Activated CD8-positive, alpha-beta memory T cell treated with anti-CD3 and anti-CD28 coated beads, Interleukin-2, amount 10 ng/mL, durations not matched to agents 7 days and 5 days (primary cell): Measurements from ENCODE around the gene FANCE. TPM values are rescaled to one million over a fixed set of nuclear protein-coding genes. Genes with fewer than 3 reads are reported as not detected.

Experiments
- ATAC-seq: fragments of 150-1000 bp; cut with Tn5 transposase; one replicate; pipeline ENCODE4 v1.10.0; 2021; ENCODE audit warnings: moderate library complexity
- CTCF ChIA-PET: fragments of 350-600 bp; sonication (Branson Sonifier 250); formaldehyde crosslinking; loops from one replicate; lab custom pipeline; 2021; ENCODE audit warnings: antibody characterized with exemption; lab: Charles Lee
- DNase-seq: peaks from one replicate; pipeline ENCODE4 v3.0.0-alpha.2; 2020
- H3K27ac Mint-ChIP-seq: one replicate; pipeline ENCODE4 v1.8.0; 2021; ENCODE audit warnings: mild to moderate bottlenecking, mixed read lengths
- H3K27me3 Mint-ChIP-seq: one replicate; pipeline ENCODE4 v1.8.0; 2021; ENCODE audit warnings: mixed read lengths
- H3K36me3 Mint-ChIP-seq: one replicate; pipeline ENCODE4 v1.8.0; 2021; ENCODE audit warnings: mild to moderate bottlenecking, mixed read lengths
- H3K4me1 Mint-ChIP-seq: one replicate; pipeline ENCODE4 v1.8.0; 2021; ENCODE audit warnings: mixed read lengths
- H3K4me3 Mint-ChIP-seq: one replicate; pipeline ENCODE4 v1.8.0; 2021; ENCODE audit warnings: mild to moderate bottlenecking, moderate library complexity, mixed read lengths
- H3K9me3 Mint-ChIP-seq: one replicate; pipeline ENCODE4 v1.8.0; 2022; ENCODE audit warnings: low read depth, mixed read lengths
- total RNA-seq, 2 experiments: library from RNA; stranded (reverse); gene quantifications; one replicate each; pipeline ENCODE4 v1.2.3, GENCODE V29; 2021

The FANCE gene
- total RNA-seq, 2 experiments from 2014 or later: 15.4 to 16.0 TPM

DNA sequence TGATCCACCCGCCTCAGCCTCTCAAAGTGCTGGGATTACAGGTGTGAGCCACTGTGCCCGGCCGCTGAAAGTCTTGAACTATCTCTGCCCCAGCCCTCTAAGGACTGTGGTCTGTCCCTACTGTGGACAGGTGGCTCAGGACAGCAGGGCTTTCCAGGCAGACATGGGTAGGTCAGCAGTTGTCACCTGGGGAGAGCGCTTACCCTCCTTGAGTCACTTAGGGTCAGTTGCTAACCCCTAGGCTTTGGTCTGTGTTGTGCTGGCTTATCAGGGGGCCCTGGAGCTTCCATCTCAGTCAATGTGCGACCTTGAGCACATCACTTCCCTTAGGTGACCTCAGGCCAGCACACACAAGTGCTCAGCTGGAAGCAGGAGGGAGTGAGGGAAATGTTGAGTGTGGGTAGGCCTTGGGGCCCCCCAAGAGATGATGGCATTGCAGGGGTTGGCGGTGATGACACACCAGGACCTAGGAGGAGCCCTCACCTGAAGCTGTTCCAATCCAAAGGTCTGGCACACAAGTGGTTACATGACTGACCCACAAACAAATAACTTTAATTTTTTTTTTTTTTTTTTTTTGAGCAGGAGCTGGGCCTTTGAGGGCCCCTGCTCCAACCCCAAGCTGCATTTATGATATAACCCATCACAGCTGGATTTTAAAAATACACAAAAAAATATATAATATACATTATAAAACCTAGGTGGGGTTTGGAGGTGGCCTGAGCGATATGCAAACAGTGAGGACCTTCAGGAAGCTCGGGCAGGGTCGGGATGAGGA, 21.1 kb downstream of the FANCE start:
- DNase-seq (no peak), ATAC-seq (no peak)
- CTCF ChIA-PET: interaction anchor here (0.7 to 3.3 kb wide), 9 partner anchors 8 to 263 kb away, joined by 3 to 18 read pairs (median 4); partner anchors contain the start of genes DEF6, FANCE and PPARD
- peak overlapping the region; percentile 45 for H3K27ac Mint-ChIP-seq
- no peaks in the 10 kb centered on the region for H3K27me3 Mint-ChIP-seq
- H3K36me3 Mint-ChIP-seq: peaks cover 47% of the 10 kb centered on the region
- peaks cover 37% of the 10 kb centered on the region for H3K4me1 Mint-ChIP-seq
- no peak overlapping the region for H3K4me3 Mint-ChIP-seq
- H3K9me3 Mint-ChIP-seq: no peaks in the 10 kb centered on the region

DNA sequence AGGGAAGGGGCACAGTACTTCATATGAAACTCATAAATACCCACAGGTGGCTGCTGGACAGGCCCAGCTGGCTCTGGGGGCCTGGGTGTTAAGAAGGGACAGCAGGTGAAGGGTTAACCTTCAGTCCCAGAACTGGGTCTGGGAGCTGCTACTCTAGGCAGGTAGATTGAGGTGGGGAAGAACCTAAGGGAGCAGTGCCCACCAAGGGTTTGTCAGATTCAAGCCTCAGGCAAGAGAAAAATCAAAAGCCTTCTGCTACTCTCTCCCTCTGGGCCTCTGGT, 21.7 kb downstream of the FANCE start:
- ATAC-seq (no peak), DNase-seq (no peak)
- CTCF ChIA-PET: interaction anchor here (0.7 to 1.6 kb wide), 6 partner anchors 8 to 262 kb away, joined by 3 to 4 read pairs (median 4); partner anchors contain the start of genes FANCE and PPARD
- no peaks in the 10 kb centered on the region for H3K9me3 Mint-ChIP-seq
- no peak overlapping the region for H3K4me3 Mint-ChIP-seq
- no peaks in the 10 kb centered on the region for H3K27me3 Mint-ChIP-seq
- no peak overlapping the region for H3K27ac Mint-ChIP-seq
- peaks cover 37% of the 10 kb centered on the region for H3K4me1 Mint-ChIP-seq
- peaks cover 42% of the 10 kb centered on the region for H3K36me3 Mint-ChIP-seq

DNA sequence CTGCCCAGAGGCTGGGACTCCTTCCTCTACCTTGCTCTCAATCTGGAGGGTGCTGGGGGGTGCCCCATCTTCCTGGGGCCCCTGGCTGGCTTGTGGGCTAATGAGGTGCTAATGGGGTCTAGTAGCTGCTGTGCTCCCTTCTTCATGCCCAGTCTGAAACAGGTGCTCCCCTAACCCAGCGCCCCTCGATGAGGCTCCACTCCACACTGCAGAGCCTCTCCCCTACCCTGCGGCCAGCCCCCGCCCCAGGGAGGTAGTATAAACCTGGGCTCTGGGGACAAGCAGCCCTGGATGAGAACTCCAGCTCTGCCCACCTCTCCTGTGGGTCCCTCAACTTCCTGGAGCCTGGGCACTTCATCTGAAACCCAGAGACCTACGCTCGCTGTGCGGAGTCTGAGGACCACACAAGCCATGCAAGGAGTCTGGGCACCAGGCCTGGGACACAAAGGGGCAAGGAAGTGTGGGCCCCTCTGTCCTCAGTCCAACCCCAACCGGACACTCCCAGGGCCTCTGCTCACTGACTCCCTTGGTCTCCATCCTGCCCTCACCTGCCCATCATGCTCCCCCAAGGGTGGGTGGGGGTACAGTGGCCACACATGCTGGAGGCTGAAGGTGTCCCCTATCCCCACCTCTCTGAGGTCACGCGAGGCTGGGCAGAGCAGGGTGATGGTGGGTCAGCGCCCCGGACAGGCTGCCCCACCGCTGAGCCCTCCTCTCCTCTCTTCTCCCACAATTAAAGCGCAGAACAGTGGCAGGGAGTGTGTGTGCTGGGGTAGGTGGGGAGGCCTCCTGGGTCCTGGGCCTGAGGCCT, 22.2 kb downstream of the FANCE start:
- H3K4me3 Mint-ChIP-seq: no peak overlapping the region
- no peaks in the 10 kb centered on the region for H3K9me3 Mint-ChIP-seq
- no peak overlapping the region for H3K27ac Mint-ChIP-seq
- CTCF ChIA-PET: interaction anchor here (0.7 to 1.6 kb wide), 6 partner anchors 7 to 262 kb away, joined by 3 to 4 read pairs (median 4); partner anchors contain the start of genes FANCE and PPARD
- peak; percentile 13 for ATAC-seq
- peaks cover 37% of the 10 kb centered on the region for H3K36me3 Mint-ChIP-seq
- H3K27me3 Mint-ChIP-seq: no peaks in the 10 kb centered on the region
- peaks cover 36% of the 10 kb centered on the region for H3K4me1 Mint-ChIP-seq
- no peak for DNase-seq

DNA sequence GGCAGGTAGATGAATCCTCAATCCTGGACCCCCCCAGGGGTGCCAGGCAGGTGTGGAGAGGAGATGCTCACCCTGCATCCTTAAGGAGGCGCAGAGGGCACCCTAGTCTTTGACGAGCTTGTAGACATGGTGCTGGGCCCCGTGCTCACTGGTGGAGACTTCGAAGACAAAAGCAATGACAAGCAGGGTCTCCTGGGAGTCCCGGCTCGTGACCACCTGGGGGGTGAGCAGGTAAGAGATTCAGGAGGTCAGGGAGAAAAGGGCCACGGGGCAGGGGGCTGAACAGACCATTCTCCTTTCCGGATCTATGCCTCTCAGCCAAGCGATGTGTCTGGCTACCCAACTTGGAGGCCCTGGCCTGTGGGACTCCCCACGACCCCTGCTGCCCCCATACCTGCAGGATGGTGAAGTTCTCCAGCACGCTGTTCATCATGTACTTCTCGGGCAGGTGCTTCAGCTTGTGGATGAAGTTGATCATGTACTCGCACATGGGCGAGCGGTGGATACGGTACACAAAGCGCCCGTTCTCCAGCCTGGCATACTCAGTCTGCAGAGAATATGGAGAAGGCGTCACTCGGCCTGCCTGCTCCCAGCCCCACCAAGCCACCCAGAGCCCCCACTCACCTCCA, 22.9 kb downstream of the FANCE start:
- Mint-ChIP-seq H3K27ac (no peak overlapping the region), H3K27me3 (no peaks in the 10 kb centered on the region), H3K36me3 (peaks cover 30% of the 10 kb centered on the region), H3K4me3 (no peak overlapping the region), H3K9me3 (no peaks in the 10 kb centered on the region), H3K4me1 (peaks cover 29% of the 10 kb centered on the region)
- CTCF ChIA-PET: interaction anchor here (1.6 kb wide), 1 partner anchor 48 kb away, joined by 4 read pairs; no protein-coding TSS in a partner anchor
- ATAC-seq: no peak
- DNase-seq: no peak

DNA sequence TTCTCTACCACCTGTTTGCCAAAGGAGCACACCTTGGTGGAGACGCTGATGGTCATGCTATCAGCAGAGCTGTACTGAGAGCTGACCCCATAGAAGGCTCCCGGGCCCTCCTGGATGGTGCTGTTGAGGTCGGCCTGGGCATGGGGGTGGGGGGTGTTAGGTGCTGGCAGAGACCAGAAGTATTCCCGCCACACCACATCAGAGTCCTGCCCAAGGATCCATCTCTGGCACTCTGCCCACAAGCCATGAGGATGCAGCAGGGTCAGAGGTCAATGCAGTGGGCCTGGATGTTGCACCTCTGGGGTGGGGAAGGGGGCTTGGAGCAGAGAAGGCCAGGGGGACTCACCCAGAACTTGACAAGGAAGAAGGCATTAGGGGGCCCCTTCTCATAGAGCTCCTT, 23.4 kb downstream of the FANCE start:
- ATAC-seq: no peak
- Mint-ChIP-seq H3K27me3 (no peaks in the 10 kb centered on the region), H3K9me3 (no peaks in the 10 kb centered on the region), H3K36me3 (peaks cover 25% of the 10 kb centered on the region), H3K4me3 (no peak overlapping the region), H3K27ac (no peak overlapping the region), H3K4me1 (peaks cover 24% of the 10 kb centered on the region)
- no peak for DNase-seq
- CTCF ChIA-PET: interaction anchor here (1.6 kb wide), 1 partner anchor 47 kb away, joined by 4 read pairs; no protein-coding TSS in a partner anchor

DNA sequence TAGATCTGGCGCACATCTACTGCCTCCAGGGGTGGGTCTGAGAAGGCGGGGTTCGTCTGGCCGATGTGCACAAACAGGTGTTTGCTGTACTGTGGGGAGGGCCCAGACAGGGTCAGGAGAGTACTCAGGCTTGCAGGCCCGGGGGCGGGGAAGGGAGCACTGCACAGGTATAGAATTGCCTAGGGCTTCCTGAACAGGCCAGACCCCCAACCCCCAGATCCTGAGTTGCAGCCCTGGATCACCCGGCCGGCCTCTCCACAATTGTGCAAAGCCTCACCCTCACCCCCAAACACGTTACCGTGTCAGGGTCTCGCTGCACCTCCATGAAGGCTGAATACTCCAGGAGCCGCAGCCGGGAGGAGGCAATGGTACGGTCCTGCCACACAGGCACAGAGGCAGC, 23.9 kb downstream of the FANCE start:
- no peak overlapping the region for H3K4me3 Mint-ChIP-seq
- no peaks in the 10 kb centered on the region for H3K9me3 Mint-ChIP-seq
- peaks cover 21% of the 10 kb centered on the region for H3K36me3 Mint-ChIP-seq
- no peak for DNase-seq
- no peak overlapping the region for H3K27ac Mint-ChIP-seq
- peaks cover 20% of the 10 kb centered on the region for H3K4me1 Mint-ChIP-seq
- CTCF ChIA-PET: interaction anchor here (1.6 to 1.7 kb wide), 2 partner anchors 8 to 47 kb away, joined by 3 to 4 read pairs; partner anchors contain the start of gene RPL10A
- no peak for ATAC-seq
- no peaks in the 10 kb centered on the region for H3K27me3 Mint-ChIP-seq

DNA sequence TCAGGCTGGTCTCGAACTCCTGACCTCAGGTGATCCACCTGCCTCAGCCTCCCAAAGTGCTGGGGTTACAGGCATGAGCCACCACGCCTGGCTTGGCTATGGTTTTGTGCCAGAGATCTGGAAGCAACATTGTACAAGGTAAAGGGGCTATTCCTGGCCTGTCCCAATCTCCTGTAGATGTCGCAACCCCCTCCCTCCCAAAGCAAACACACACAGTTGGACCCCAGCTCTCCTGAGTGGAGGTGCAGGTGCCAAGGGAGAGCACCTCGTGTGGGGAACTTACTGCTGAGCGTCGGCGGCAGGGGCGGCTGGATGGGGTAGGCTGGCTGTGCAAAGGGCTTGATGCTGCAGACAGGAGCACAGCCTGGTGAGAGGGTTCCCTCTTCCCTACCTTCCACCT, 24.9 kb downstream of the FANCE start:
- Mint-ChIP-seq H3K27me3 (no peaks in the 10 kb centered on the region), H3K36me3 (peaks cover 10% of the 10 kb centered on the region), H3K9me3 (no peaks in the 10 kb centered on the region), H3K4me3 (no peak overlapping the region), H3K27ac (no peak overlapping the region), H3K4me1 (peaks cover 10% of the 10 kb centered on the region)
- ATAC-seq (no peak), DNase-seq (no peak)
- CTCF ChIA-PET: interaction anchor here (0.9 to 1.7 kb wide), 3 partner anchors 9 to 15 kb away, joined by 3 read pairs; partner anchors contain the start of gene RPL10A

DNA sequence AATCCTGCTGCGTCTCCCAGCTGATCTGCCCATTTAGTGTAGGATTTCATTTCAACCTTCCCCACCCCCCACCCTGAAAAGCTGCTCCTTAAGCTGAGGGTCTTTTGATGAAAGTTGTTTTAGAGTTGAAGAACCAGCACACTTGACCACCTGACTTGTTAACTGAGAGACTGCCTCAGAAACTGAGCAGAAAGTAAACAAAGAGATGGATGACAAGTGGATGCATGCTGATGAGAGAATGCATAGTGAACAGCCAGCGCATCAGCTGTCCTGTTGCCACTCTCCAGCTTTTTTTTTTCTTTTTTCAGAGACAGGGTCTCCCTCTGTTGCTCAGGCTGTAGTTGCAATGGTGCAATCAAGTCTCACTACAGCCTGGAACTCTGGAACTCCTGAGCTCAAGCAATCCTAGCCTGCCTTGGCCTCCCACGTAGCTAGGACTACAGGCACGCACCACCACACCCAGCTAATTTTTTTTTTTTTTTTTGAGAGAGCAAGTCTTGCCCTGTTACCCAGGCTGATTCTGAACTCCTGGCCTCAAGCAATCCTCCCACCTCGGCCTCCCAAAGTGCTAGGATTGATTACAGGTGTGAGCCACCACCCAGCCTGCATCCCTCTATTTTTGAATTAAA, 25.5 kb downstream of the FANCE start:
- no peak for ATAC-seq
- no peak overlapping the region for H3K27ac Mint-ChIP-seq
- no peak overlapping the region for H3K4me3 Mint-ChIP-seq
- peaks cover 5% of the 10 kb centered on the region for H3K36me3 Mint-ChIP-seq
- H3K9me3 Mint-ChIP-seq: no peaks in the 10 kb centered on the region
- CTCF ChIA-PET: interaction anchor here (0.9 to 1.7 kb wide), 4 partner anchors 9 to 14 kb away, joined by 3 to 4 read pairs (median 3); partner anchors contain the start of gene RPL10A
- DNase-seq: no peak
- H3K27me3 Mint-ChIP-seq: no peaks in the 10 kb centered on the region
- H3K4me1 Mint-ChIP-seq: peaks cover 4% of the 10 kb centered on the region

DNA sequence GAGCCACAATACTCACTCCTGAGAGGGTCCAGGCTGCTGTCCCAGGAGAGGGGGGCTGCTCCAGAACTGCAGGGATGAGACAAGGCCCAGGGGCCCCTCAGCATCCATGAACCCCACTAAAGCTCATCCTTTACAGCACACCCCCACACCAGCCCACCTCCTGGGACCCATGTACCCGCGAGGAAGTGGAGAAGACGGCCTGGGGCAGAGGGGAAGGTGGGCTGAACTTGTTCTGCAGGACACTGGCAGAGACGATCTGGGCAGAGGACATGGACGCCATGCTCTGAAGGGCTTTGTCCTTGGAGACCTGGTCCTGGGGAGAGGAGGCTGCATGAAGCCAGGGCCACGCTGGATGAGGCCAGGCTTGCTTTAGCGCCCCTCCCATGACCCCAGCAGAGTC, 26.1 kb downstream of the FANCE start:
- peaks cover 3% of the 10 kb centered on the region for H3K36me3 Mint-ChIP-seq
- DNase-seq: no peak
- no peak overlapping the region for H3K4me3 Mint-ChIP-seq
- H3K4me1 Mint-ChIP-seq: peaks cover 4% of the 10 kb centered on the region
- CTCF ChIA-PET: interaction anchor here (0.9 to 1.1 kb wide), 2 partner anchors 9 to 12 kb away, joined by 3 to 4 read pairs; no protein-coding TSS in a partner anchor
- no peak overlapping the region for H3K27ac Mint-ChIP-seq
- H3K27me3 Mint-ChIP-seq: no peaks in the 10 kb centered on the region
- no peaks in the 10 kb centered on the region for H3K9me3 Mint-ChIP-seq
- ATAC-seq: no peak

DNA sequence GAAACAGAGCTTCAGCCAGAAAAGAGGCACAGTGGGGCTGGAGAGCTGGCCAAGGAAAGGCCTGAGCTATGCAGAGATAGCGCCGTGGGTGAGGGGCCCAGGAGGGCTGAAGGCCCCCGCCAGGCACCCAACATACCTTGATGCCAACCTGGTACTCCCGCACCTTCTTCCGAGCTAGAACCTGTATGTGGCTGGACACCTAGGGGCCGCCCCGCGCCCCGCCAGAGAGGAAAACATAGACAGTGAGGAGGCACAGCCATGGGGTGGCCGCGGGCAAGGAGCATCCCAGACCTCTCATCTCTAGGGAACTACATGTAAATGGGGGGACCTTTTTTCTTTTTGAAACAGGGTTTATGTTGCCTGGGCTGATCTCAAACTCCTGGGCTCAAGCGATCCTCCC, 28.0 kb downstream of the FANCE start:
- Mint-ChIP-seq H3K27ac (no peak overlapping the region), H3K4me1 (peaks cover 2% of the 10 kb centered on the region), H3K9me3 (no peaks in the 10 kb centered on the region), H3K4me3 (no peak overlapping the region), H3K36me3 (no peaks in the 10 kb centered on the region), H3K27me3 (no peaks in the 10 kb centered on the region)
- CTCF ChIA-PET: no interaction called here
- ATAC-seq (no peak), DNase-seq (no peak)

DNA sequence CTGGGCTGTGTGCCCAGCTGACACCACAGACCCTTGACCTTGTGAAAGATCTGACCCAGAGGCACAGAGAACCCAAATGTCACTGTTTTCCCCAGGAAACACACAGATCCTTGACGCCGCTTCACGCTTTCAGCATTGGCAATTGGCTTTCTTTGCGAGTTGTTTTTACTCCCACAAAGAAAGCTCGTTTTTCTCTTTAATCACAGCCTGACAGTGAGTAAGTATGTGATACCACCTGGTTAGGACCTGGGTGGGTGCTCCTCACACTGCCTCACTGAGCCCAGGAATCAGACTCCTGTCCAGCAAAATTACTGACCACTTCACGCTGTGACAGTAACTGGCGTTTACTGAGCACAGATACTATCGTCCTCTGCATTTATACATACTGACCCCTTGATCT, 29.1 kb downstream of the FANCE start:
- H3K27me3 Mint-ChIP-seq: no peaks in the 10 kb centered on the region
- no peak overlapping the region for H3K4me3 Mint-ChIP-seq
- DNase-seq (no peak), ATAC-seq (no peak)
- H3K9me3 Mint-ChIP-seq: no peaks in the 10 kb centered on the region
- H3K4me1 Mint-ChIP-seq: peaks cover 2% of the 10 kb centered on the region
- H3K36me3 Mint-ChIP-seq: no peaks in the 10 kb centered on the region
- H3K27ac Mint-ChIP-seq: no peak overlapping the region
- CTCF ChIA-PET: interaction anchor here (0.8 to 1.3 kb wide), 3 partner anchors 10 to 71 kb away, joined by 3 to 5 read pairs (median 3); no protein-coding TSS in a partner anchor

DNA sequence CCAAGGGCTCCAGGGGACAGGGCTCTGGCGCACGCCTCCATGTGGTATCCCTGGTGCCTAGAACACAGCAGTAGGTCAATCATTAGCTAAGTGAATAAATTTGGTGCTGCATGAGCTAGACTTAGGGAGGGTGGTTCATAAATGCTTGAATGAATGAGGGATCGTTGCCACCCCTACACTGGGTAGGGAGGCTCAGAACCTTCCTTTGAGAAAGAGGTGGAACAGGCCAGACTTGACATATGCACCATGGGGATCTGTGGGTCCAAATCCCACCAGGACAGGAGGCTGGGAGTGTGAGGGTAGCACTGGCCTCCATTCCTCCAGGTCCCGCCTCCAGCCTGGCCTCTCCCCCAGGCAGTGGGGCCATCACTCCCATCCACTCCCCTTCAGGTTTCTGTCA, 30.9 kb downstream of the FANCE start:
- H3K4me3 Mint-ChIP-seq: no peak overlapping the region
- CTCF ChIA-PET: interaction anchor here (0.7 kb wide), 1 partner anchor 69 kb away, joined by 3 read pairs; no protein-coding TSS in a partner anchor
- ATAC-seq: no peak

More for the DNA sequence above, 30.9 kb downstream of the FANCE start:
- Mint-ChIP-seq H3K9me3 (no peaks in the 10 kb centered on the region), H3K4me1 (peaks cover 4% of the 10 kb centered on the region), H3K27me3 (no peaks in the 10 kb centered on the region), H3K36me3 (no peaks in the 10 kb centered on the region), H3K27ac (no peak overlapping the region)
- no peak for DNase-seq
